Activated T-cell treated with anti-CD3 and anti-CD28 coated beads for 4 hours (primary cell): ENCODE measurements around the gene LIM2.

Experiments used
- DNase-seq: peaks from one replicate; pipeline ENCODE4 v3.0.0-alpha.2; 2020

Gene LIM2

GRCh38 chr19:51394050-51394836, 6.5 kb upstream of the LIM2 start:
- DNase-seq: peak; percentile 81

- no peak for DNase-seq
Observed at GRCh38 chr19:51392701-51393100, 4.9 kb upstream of the LIM2 start.

- no peak for DNase-seq
Observed at GRCh38 chr19:51391073-51391611, 3.4 kb upstream of the LIM2 start.

- DNase-seq: no peak
Observed at GRCh38 chr19:51389143-51389542, 1.4 kb upstream of the LIM2 start.

- no peak for DNase-seq
Observed at GRCh38 chr19:51386882-51387520, 773 bp downstream of the LIM2 start.

- DNase-seq: no peak
Observed at GRCh38 chr19:51382004-51382403, 5.8 kb downstream of the LIM2 start.

- DNase-seq: no peak
Observed at GRCh38 chr19:51380379-51380778, 7.4 kb downstream of the LIM2 start.

- no peak for DNase-seq
Observed at GRCh38 chr19:51377422-51377821, 10.4 kb downstream of the LIM2 start.

GRCh38 chr19:51375504-51376221, 12.1 kb downstream of the LIM2 start:
- no peak for DNase-seq

- peak; percentile 65 for DNase-seq
Observed at GRCh38 chr19:51372649-51373504, 14.9 kb downstream of the LIM2 start, which contains the start of gene NKG7. NKG7 (minus strand) TSS chr19:51372654; CDS start chr19:51372535, 119 bp downstream.

GRCh38 chr19:51372021-51372648, 15.6 kb downstream of the LIM2 start:
- DNase-seq: no peak

GRCh38 chr19:51371186-51371690, 16.5 kb downstream of the LIM2 start:
- DNase-seq: no peak

- no peak for DNase-seq
Observed at GRCh38 chr19:51370230-51370629, 17.5 kb downstream of the LIM2 start.

GRCh38 chr19:51368366-51369282, 19.1 kb downstream of the LIM2 start, which contains the start of gene CLDND2:
CLDND2 (minus strand) TSS chr19:51369003; CDS start chr19:51368577, 426 bp downstream.
- DNase-seq: no peak

- DNase-seq: peak; percentile 97
Observed at GRCh38 chr19:51367565-51368365, 20.0 kb downstream of the LIM2 start.

- DNase-seq: no peak
Observed at GRCh38 chr19:51367255-51367564, 20.6 kb downstream of the LIM2 start.

- peak; percentile 85 for DNase-seq
Observed at GRCh38 chr19:51366389-51367254, 21.2 kb downstream of the LIM2 start.

GRCh38 chr19:51365965-51366388, 21.8 kb downstream of the LIM2 start, which contains the start of gene ETFB:
ETFB (minus strand) TSS chr19:51366388; CDS start chr19:51366326, 62 bp downstream.
- DNase-seq: no peak
